Bronchial epithelial cell (primary cell): ENCODE data around the gene PID1. TPM values are rescaled to one million over a fixed set of nuclear protein-coding genes. Genes with fewer than 3 reads are reported as not detected.

Experiments
- DNase-seq: peaks from one replicate; pipeline ENCODE4 v3.0.0-alpha.2; 2010; ENCODE audit warnings: low read depth
- FAIRE-seq: peaks from 2 replicates; lab custom pipeline; 2011; peaks lifted over from hg19 to GRCh38; lab: Jason Lieb, UNC
- H3K27me3 ChIP-seq: 2 replicates; pipeline ENCODE4 v1.5.1; 2011; ENCODE audit warnings: low read length; ENCODE audit not compliant: control insufficient read depth, insufficient read depth
- H3K36me3 ChIP-seq: 2 replicates; pipeline ENCODE4 v1.5.1; 2011; ENCODE audit warnings: low read length; ENCODE audit not compliant: control insufficient read depth, insufficient read depth
- H3K4me3 ChIP-seq: 2 replicates; pipeline ENCODE4 v1.5.1; 2011; ENCODE audit warnings: mild to moderate bottlenecking, low read depth, low read length, control low read depth
- total RNA-seq: library from RNA; depleted of rRNA; stranded (reverse); fragments of >200 nt; gene quantifications from 2 replicates; pipeline ENCODE4 v1.2.1, GENCODE V29; 2014
- TF ChIP-seq, protein P1 (sequence below): IDR thresholded peaks from 2 replicates; pipeline ENCODE4 v1.5.1; 2011; ENCODE audit warnings: mild to moderate bottlenecking, moderate library complexity, low read length, control low read depth, inconsistent platforms; ENCODE audit not compliant: insufficient read depth, severe bottlenecking

PID1 gene
- total RNA-seq, 1 donor from 2014 or later: 9.5 TPM

DNA sequence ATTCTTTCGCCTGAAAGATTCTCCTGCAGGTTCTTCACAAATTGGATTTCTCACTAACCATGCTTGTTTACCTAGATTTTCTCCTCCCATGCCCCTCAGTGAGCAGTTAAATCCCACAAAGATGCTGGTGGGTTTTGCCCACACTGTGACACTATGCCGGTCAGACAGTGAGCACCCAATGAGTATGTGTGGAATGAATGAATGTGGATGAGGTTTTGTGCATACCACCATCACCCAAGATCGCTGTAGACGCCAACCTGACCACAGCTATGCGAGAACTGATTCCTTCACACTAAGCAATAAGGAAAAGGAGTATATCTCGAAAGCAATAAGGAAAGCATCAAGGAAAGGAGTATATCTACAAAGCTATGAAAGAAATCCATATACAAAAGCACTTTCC lies 116.7 kb downstream of the PID1 start:
- Histone ChIP-seq H3K27me3 (no peaks in the 10 kb centered on the region), H3K36me3 (no peaks in the 10 kb centered on the region), H3K4me3 (no peak overlapping the region)
- TF ChIP-seq, protein P1, sequence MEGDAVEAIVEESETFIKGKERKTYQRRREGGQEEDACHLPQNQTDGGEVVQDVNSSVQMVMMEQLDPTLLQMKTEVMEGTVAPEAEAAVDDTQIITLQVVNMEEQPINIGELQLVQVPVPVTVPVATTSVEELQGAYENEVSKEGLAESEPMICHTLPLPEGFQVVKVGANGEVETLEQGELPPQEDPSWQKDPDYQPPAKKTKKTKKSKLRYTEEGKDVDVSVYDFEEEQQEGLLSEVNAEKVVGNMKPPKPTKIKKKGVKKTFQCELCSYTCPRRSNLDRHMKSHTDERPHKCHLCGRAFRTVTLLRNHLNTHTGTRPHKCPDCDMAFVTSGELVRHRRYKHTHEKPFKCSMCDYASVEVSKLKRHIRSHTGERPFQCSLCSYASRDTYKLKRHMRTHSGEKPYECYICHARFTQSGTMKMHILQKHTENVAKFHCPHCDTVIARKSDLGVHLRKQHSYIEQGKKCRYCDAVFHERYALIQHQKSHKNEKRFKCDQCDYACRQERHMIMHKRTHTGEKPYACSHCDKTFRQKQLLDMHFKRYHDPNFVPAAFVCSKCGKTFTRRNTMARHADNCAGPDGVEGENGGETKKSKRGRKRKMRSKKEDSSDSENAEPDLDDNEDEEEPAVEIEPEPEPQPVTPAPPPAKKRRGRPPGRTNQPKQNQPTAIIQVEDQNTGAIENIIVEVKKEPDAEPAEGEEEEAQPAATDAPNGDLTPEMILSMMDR: no peak
- FAIRE-seq: no peak
- DNase-seq: no peak

DNA sequence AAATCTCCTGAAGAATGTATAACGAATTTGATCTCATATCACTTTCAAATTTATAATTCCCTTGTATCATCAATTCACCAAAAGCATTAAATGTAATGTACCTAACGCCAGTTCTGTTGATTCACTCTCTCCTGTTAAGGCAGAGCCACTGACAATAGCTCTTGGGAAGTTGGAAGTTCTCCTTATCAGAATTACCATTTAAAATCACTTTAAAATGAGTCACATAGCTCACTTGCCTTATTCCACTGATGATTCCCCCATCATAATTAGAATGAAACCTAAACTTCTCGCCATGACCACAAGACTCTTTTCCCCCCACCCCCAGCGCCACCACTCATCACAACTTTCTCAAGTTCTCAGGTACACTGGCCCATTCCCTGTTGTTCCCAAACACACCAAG lies 117.1 kb downstream of the PID1 start:
- Histone ChIP-seq H3K27me3 (no peaks in the 10 kb centered on the region), H3K36me3 (no peaks in the 10 kb centered on the region), H3K4me3 (no peak overlapping the region)
- FAIRE-seq: no peak
- TF ChIP-seq, protein P1: no peak
- no peak for DNase-seq

DNA sequence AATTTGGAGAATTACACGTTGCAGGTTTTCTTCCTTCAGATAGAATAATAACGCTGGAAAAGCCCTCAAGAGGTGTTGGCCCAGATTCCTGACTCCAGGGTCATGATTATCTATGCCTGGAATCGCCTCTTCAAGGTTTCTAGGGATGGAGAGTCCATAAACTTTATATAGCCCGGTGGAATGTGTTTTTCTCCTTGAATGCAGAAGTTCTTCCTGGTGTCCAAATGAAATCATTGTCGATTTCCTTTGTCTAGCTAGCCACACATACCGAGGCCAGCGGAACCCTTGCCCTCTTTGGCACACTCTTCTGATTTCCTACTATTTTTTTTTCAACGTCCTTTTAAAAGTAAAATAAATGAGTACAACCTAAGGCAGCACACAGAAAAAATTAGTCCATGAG lies 117.8 kb downstream of the PID1 start:
- H3K36me3 ChIP-seq: no peaks in the 10 kb centered on the region
- DNase-seq (no peak), FAIRE-seq (no peak)
- no peaks in the 10 kb centered on the region for H3K27me3 ChIP-seq
- H3K4me3 ChIP-seq: no peak overlapping the region
- TF ChIP-seq, protein P1: no peak

DNA sequence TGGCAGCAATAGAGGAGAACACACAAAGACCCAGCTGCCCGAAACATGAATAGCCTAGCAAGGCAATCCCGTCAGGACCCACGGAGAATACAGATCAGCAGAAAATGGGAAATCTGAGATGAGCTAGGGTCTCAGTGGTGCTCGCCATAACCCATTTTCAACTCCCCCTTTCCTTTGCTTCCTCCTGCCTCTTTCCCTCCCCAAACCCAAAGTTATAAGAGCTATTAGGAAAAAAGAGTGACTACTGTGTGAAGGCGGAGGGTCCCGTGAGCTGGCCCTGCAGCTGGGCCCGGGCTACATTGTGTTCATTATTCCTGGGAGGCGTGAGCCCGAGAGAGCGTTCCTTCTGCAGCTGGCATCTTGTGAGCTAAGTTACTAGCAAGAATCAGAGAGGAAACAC lies 118.4 kb downstream of the PID1 start:
- TF ChIP-seq, protein P1: no peak
- no peak for FAIRE-seq
- Histone ChIP-seq H3K36me3 (no peaks in the 10 kb centered on the region), H3K27me3 (no peaks in the 10 kb centered on the region), H3K4me3 (no peak overlapping the region)
- no peak for DNase-seq

DNA sequence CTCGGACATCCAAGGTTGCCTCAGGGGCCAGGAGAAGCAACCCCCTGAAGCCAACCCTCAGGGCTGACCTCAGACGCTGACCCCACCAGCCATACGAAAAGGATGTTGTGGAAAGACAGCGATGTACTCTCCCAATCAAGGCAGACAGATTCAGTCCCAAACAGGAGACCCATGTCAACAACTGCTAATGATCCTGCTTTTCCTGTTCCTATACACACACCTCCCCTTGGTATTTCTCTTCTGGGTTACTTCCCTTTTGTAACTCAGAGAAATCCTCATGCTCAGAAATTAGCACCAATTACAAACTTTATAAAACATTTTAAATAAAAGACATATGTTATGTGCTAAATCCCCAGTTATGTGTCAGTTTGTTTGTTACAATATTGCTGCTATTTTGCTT lies 120.8 kb downstream of the PID1 start:
- no peak for DNase-seq
- no peaks in the 10 kb centered on the region for H3K36me3 ChIP-seq
- H3K27me3 ChIP-seq: no peaks in the 10 kb centered on the region
- TF ChIP-seq, protein P1: no peak
- FAIRE-seq: no peak
- no peak overlapping the region for H3K4me3 ChIP-seq

DNA sequence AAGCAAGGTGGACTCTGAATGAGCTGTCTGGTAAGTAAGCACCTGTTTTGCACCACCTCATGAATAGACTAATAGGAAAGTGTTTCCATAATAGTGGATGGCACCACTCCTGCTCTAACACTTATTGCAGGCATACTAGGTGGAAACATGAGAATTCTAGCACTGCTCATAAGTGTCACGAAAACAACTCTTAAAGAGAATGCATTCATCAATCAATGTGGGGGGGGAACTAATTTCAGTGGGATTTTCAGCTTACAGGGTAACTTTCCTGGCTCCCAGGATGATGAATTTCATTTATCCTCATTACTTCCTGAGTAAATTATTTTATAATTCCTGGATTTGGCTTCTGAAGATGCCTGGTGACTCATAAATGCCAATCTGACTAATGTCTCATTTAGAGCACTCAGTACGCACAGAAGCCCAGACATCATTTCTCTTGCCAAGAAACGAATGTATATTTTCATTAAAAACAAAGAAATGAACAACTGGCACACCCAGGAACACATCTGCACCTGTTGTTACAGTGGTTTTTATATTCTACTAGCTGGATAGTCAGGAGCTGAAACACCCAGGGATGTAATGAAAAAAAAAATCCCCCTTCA lies 129.6 kb downstream of the PID1 start:
- DNase-seq: peak; percentile 76

More for the DNA sequence above, 129.6 kb downstream of the PID1 start:
- Histone ChIP-seq H3K27me3 (no peaks in the 10 kb centered on the region), H3K36me3 (no peaks in the 10 kb centered on the region), H3K4me3 (no peak overlapping the region)
- no peak for FAIRE-seq
- TF ChIP-seq, protein P1: no peak
